HCT116 (cell line): ENCODE data around the gene TNFRSF25. TPM values are rescaled to one million over a fixed set of nuclear protein-coding genes. Genes with fewer than 3 reads are reported as not detected.

Experiments used
- ATAC-seq: fragments of 200-7000 bp; cut with Tn5 transposase; 2 replicates; pipeline ENCODE4 v1.9.1; 2020; ENCODE audit warnings: mild to moderate bottlenecking, moderate library complexity
- BruUV-seq: library from RNA; stranded (reverse); fragments of 400-500 nt; replicated peaks from 2 replicates; lab custom pipeline; 2021; lab: Mats Ljungman, UMichigan
- CTCF ChIA-PET: fragments of 300-600 bp; sonication (Branson Sonifier 250); formaldehyde crosslinking; loops from one replicate; lab custom pipeline; 2021; ENCODE audit warnings: antibody characterized with exemption; lab: Charles Lee
- POLR2A ChIA-PET: fragments of 300-600, 350-600 bp; sonication (Branson Sonifier 250); formaldehyde crosslinking; loops from one replicate; lab custom pipeline; 2021; ENCODE audit warnings: antibody characterized with exemption; lab: Charles Lee
- RAD21 ChIA-PET, 2 experiments: fragments of 300-600 bp; sonication (Branson Sonifier 250); formaldehyde crosslinking; loops; one replicate each; lab custom pipeline; 2023; ENCODE audit warnings: low total read pairs in 2 of 2; ENCODE audit not compliant: uncharacterized antibody in 2 of 2, unreplicated experiment in 2 of 2, low non-redundant PET in 1 of 2; lab: Charles Lee
- DNase-seq: peaks from one replicate; pipeline ENCODE4 v3.0.0-alpha.2; 2010; ENCODE audit warnings: low read depth, low spot score
- H2AFZ ChIP-seq: fragments of 200-600 bp; shearing (Covaris generic), sonication (generic); 2 replicates; pipeline ENCODE4 v1.6.1; 2017; ENCODE audit warnings: low read depth, mixed run types, mixed read lengths, antibody characterized with exemption, low read length; ENCODE audit not compliant: poor library complexity, severe bottlenecking
- H3K27ac ChIP-seq: 2 replicates; pipeline ENCODE4 v1.5.1; 2012; ENCODE audit warnings: low read depth, low read length
- H3K27me3 ChIP-seq: fragments of 200-600 bp; sonication (generic); 2 replicates; pipeline ENCODE4 v1.6.1; 2016; ENCODE audit warnings: mixed run types, low read length, mixed read lengths; ENCODE audit not compliant: insufficient read depth
- H3K36me3 ChIP-seq, 2 experiments: fragments of 200-500 bp in 1 of 2; fragments of 200-600 bp in 1 of 2; sonication (Bioruptor generic) in 1 of 2; sonication (generic) in 1 of 2; 2 replicates each; pipeline versions ENCODE4 v1.5.1 to v1.6.1; 2014 to 2016; ENCODE audit warnings: low read length in 2 of 2, inconsistent platforms in 1 of 2, mixed read lengths in 1 of 2, mixed run types in 1 of 2; ENCODE audit not compliant: insufficient read depth in 2 of 2, control insufficient read depth in 1 of 2
- H3K4me1 ChIP-seq, 2 experiments: fragments of 200-600 bp in 1 of 2; sonication (generic) in 1 of 2; 2 replicates each; pipeline versions ENCODE4 v1.5.1 to v1.6.1; 2012 to 2017; ENCODE audit warnings: low read length in 2 of 2, inconsistent platforms in 1 of 2, mild to moderate bottlenecking in 1 of 2, mixed read lengths in 1 of 2, mixed run types in 1 of 2, moderate library complexity in 1 of 2; ENCODE audit not compliant: insufficient read depth in 2 of 2, control insufficient read depth in 1 of 2
- H3K4me2 ChIP-seq: fragments of 200-600 bp; sonication (generic); 2 replicates; pipeline ENCODE4 v1.6.1; 2017; ENCODE audit warnings: mixed run types, low read length, mixed read lengths
- H3K4me3 ChIP-seq, 2 experiments: fragments of 200-600 bp in 1 of 2; sonication (generic) in 1 of 2; replicated peaks in 1 of 2; 2 replicates each; pipeline ENCODE4 v1.5.1; 2011 to 2016; ENCODE audit warnings: low read length in 2 of 2, control low read depth in 1 of 2, low read depth in 1 of 2, mild to moderate bottlenecking in 1 of 2, mixed read lengths in 1 of 2, mixed run types in 1 of 2
- H3K79me2 ChIP-seq: fragments of 200-600 bp; sonication (generic); 2 replicates; pipeline ENCODE4 v1.6.1; 2017; ENCODE audit warnings: mild to moderate bottlenecking, mixed run types, low read length, moderate library complexity, mixed read lengths; ENCODE audit not compliant: insufficient read depth
- H3K9ac ChIP-seq: fragments of 200-600 bp; sonication (generic); 2 replicates; pipeline ENCODE4 v1.6.1; 2016; ENCODE audit warnings: low read length, mixed read lengths
- H3K9me2 ChIP-seq: fragments of 200-600 bp; sonication (generic), shearing (Covaris generic); 2 replicates; pipeline ENCODE4 v1.6.1; 2017; ENCODE audit warnings: mixed run types, mild to moderate bottlenecking, moderate library complexity; ENCODE audit not compliant: insufficient read depth
- H3K9me3 ChIP-seq, 2 experiments: fragments of 200-500 bp in 1 of 2; fragments of 200-600 bp in 1 of 2; sonication (Bioruptor generic) in 1 of 2; sonication (generic) in 1 of 2; 2 replicates each; pipeline ENCODE4 v1.6.1; 2014 to 2017; ENCODE audit warnings: low read length in 2 of 2, mixed read lengths in 2 of 2, inconsistent platforms in 1 of 2, low read depth in 1 of 2, mild to moderate bottlenecking in 1 of 2, mixed run types in 1 of 2, moderate library complexity in 1 of 2; ENCODE audit not compliant: control insufficient read depth in 1 of 2, insufficient read depth in 1 of 2
- H4K20me1 ChIP-seq: fragments of 200-600 bp; sonication (generic), shearing (Covaris generic); 2 replicates; pipeline ENCODE4 v1.6.1; 2017; ENCODE audit warnings: mixed run types, mild to moderate bottlenecking, moderate library complexity; ENCODE audit not compliant: insufficient read depth
- CBX3 ChIP-seq: IDR thresholded peaks from 2 replicates; pipeline ENCODE4 v1.6.1; 2012; ENCODE audit warnings: low read depth
- CEBPB ChIP-seq: IDR thresholded peaks from 2 replicates; pipeline ENCODE4 v1.6.1; 2012; ENCODE audit warnings: low read depth
- EGR1 ChIP-seq: IDR thresholded peaks from 2 replicates; pipeline ENCODE4 v1.6.1; 2012; ENCODE audit warnings: low read depth
- FOSL1 ChIP-seq: IDR thresholded peaks from 2 replicates; pipeline ENCODE4 v1.6.1; 2012; ENCODE audit warnings: low read depth
- JUND ChIP-seq: IDR thresholded peaks from 2 replicates; pipeline ENCODE4 v1.6.1; 2012
- POLR2A ChIP-seq: IDR thresholded peaks from 2 replicates; pipeline ENCODE4 v1.7.0; 2011; ENCODE audit warnings: borderline replicate concordance; ENCODE audit not compliant: insufficient read depth, insufficient read length; ENCODE audit errors: extremely low read depth
- RAD21 ChIP-seq: IDR thresholded peaks from 2 replicates; pipeline ENCODE4 v1.6.1; 2012; ENCODE audit warnings: low read depth, mild to moderate bottlenecking
- SP1 ChIP-seq: IDR thresholded peaks from 2 replicates; pipeline ENCODE4 v1.6.1; 2012; ENCODE audit warnings: low read depth
- TCF7L2 ChIP-seq: IDR thresholded peaks from 2 replicates; pipeline ENCODE4 v1.7.0; 2011; ENCODE audit warnings: borderline replicate concordance, inconsistent platforms; ENCODE audit not compliant: insufficient read depth, insufficient read length; ENCODE audit errors: extremely low read depth
- YY1 ChIP-seq: IDR thresholded peaks from 2 replicates; pipeline ENCODE4 v1.6.1; 2011; ENCODE audit warnings: low read length, low read depth, moderate library complexity, mild to moderate bottlenecking; ENCODE audit not compliant: insufficient replicate concordance; ENCODE audit errors: extremely low read depth
- intact Hi-C: fragments of 100-400 bp; cut with micrococcal nuclease; formaldehyde crosslinking; loops from 2 replicates; pipeline ENCODE4 v1.10.0; 2022
- total RNA-seq: library from RNA; stranded (reverse); gene quantifications from one replicate; pipeline ENCODE4 v1.2.1, GENCODE V29; 2021; ENCODE audit not compliant: unreplicated experiment
- TF ChIP-seq, protein P1 (sequence below): IDR thresholded peaks from 2 replicates; pipeline ENCODE4 v1.6.1; 2011; ENCODE audit warnings: mild to moderate bottlenecking, low read length, moderate library complexity; ENCODE audit not compliant: insufficient replicate concordance; ENCODE audit errors: extremely low read depth
- TF ChIP-seq, protein P2 (sequence below), 3 experiments: fragments of 200-600 bp in 1 of 3; sonication (generic) in 1 of 3; IDR thresholded peaks in 2 of 3; conservative IDR thresholded peaks in 1 of 3; 2 replicates each; pipeline ENCODE4 v1.5.1; 2012 to 2017; ENCODE audit warnings: low read depth in 2 of 3, low read length in 2 of 3, antibody characterized with exemption in 1 of 3, borderline replicate concordance in 1 of 3, control low read depth in 1 of 3, mild to moderate bottlenecking in 1 of 3, mixed read lengths in 1 of 3, mixed run types in 1 of 3, moderate library complexity in 1 of 3; ENCODE audit not compliant: insufficient read depth in 1 of 3
- TF ChIP-seq, protein P3 (sequence below): IDR thresholded peaks from 2 replicates; pipeline ENCODE4 v1.6.1; 2012
- TF ChIP-seq, protein P4 (sequence below): IDR thresholded peaks from 2 replicates; pipeline ENCODE4 v1.6.1; 2012

The TNFRSF25 gene
- total RNA-seq, 1 experiment from 2014 or later, result 27.5 TPM

DNA sequence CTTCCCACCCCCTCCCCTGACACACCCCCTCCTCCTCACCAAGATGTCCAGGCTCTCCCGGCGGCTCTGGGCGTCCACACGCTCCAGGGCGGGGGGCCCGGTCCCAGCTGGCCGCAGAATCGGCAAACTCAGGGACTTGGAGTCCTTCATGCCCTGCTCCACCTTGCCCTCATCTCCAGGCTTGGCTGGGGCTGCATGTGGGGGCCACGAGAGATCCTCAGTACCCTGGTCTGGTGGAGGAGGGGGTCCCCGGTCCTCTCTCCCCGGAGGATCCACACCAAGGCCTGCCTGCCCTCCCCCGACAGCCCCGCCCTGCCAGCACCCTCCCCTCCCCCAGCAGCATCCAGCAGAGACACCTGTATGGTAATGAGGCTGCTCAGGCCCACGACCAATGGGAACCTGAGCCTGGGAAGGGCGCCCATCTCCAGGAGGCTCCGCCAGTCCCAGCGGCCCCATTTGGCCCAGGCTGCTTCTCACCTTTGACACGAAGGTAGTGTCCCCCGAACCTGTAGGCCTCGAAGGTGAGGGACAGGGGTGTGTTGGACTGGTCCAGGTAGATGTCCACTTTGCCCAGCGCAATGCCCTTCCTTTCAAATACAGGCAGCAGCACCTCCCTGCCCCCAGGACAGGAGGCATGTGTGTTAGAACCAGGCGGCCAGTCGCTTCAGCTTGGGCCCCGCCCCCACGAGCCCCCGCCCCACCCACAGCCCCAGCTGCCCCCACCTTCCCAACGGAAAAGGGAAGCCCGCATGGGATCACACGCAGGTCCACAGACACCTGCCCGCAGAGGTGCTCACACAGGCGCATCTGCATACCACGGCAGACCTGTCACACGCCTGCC is 8.2 kb upstream of the TNFRSF25 start:
- DNase-seq, result no peak
- Histone ChIP-seq H3K79me2 (no peaks in the 10 kb centered on the region), H3K27me3 (no peaks in the 10 kb centered on the region), H3K36me3 (peaks cover under 1 to 9% of the 10 kb centered on the region in 2 experiments; a peak in 2 of 4 replicates), H3K27ac (no peak overlapping the region), H3K9ac (no peak overlapping the region), H3K4me1 (peaks cover 31 to 47% of the 10 kb centered on the region in 2 experiments), H4K20me1 (no peaks in the 10 kb centered on the region), H3K4me2 (no peak overlapping the region), H3K9me2 (no peaks in the 10 kb centered on the region), H2AFZ (no peak overlapping the region), H3K4me3 (no peak overlapping the region), H3K9me3 (no peaks in the 10 kb centered on the region)
- ATAC-seq, result no peak
- POLR2A ChIA-PET, result no interaction called here
- CTCF ChIA-PET, result interaction anchor here (2.2 kb wide), 1 partner anchor 26 kb away, joined by 11 read pairs; no protein-coding TSS in a partner anchor
- TF ChIP-seq SP1, result no peak
- no peak for TF ChIP-seq CEBPB
- no peak for TF ChIP-seq EGR1
- TF ChIP-seq JUND, result no peak
- no peak for TF ChIP-seq YY1
- no peak for TF ChIP-seq TCF7L2
- TF ChIP-seq FOSL1, result no peak
- TF ChIP-seq POLR2A, result no peak
- TF ChIP-seq, protein P1, sequence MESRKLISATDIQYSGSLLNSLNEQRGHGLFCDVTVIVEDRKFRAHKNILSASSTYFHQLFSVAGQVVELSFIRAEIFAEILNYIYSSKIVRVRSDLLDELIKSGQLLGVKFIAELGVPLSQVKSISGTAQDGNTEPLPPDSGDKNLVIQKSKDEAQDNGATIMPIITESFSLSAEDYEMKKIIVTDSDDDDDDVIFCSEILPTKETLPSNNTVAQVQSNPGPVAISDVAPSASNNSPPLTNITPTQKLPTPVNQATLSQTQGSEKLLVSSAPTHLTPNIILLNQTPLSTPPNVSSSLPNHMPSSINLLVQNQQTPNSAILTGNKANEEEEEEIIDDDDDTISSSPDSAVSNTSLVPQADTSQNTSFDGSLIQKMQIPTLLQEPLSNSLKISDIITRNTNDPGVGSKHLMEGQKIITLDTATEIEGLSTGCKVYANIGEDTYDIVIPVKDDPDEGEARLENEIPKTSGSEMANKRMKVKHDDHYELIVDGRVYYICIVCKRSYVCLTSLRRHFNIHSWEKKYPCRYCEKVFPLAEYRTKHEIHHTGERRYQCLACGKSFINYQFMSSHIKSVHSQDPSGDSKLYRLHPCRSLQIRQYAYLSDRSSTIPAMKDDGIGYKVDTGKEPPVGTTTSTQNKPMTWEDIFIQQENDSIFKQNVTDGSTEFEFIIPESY, result no peak
- TF ChIP-seq CBX3, result no peak
- TF ChIP-seq, protein P2, sequence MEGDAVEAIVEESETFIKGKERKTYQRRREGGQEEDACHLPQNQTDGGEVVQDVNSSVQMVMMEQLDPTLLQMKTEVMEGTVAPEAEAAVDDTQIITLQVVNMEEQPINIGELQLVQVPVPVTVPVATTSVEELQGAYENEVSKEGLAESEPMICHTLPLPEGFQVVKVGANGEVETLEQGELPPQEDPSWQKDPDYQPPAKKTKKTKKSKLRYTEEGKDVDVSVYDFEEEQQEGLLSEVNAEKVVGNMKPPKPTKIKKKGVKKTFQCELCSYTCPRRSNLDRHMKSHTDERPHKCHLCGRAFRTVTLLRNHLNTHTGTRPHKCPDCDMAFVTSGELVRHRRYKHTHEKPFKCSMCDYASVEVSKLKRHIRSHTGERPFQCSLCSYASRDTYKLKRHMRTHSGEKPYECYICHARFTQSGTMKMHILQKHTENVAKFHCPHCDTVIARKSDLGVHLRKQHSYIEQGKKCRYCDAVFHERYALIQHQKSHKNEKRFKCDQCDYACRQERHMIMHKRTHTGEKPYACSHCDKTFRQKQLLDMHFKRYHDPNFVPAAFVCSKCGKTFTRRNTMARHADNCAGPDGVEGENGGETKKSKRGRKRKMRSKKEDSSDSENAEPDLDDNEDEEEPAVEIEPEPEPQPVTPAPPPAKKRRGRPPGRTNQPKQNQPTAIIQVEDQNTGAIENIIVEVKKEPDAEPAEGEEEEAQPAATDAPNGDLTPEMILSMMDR (IDR thresholded peaks at IDR 0.05 in 2 of 3, conservative IDR thresholded peaks at IDR 0.05 in 1 of 3; ENCODE audit: borderline replicate concordance in 1 of 3, insufficient read depth in 1 of 3, low read depth in 2 of 3, low read length in 2 of 3), result no peak
- no peak for TF ChIP-seq RAD21
- TF ChIP-seq, protein P3, sequence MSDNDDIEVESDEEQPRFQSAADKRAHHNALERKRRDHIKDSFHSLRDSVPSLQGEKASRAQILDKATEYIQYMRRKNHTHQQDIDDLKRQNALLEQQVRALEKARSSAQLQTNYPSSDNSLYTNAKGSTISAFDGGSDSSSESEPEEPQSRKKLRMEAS, result no peak
- TF ChIP-seq, protein P4, sequence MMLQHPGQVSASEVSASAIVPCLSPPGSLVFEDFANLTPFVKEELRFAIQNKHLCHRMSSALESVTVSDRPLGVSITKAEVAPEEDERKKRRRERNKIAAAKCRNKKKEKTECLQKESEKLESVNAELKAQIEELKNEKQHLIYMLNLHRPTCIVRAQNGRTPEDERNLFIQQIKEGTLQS, result no peak
- BruUV-seq, result no TSS peak
- intact Hi-C loops, result loop anchor here (2.0 kb wide), 1 partner anchor 227 kb away; no protein-coding TSS in a partner anchor
- RAD21 ChIA-PET, result no interaction called here
